ENCODE results near the gene BTD.

The BTD gene, protein sequence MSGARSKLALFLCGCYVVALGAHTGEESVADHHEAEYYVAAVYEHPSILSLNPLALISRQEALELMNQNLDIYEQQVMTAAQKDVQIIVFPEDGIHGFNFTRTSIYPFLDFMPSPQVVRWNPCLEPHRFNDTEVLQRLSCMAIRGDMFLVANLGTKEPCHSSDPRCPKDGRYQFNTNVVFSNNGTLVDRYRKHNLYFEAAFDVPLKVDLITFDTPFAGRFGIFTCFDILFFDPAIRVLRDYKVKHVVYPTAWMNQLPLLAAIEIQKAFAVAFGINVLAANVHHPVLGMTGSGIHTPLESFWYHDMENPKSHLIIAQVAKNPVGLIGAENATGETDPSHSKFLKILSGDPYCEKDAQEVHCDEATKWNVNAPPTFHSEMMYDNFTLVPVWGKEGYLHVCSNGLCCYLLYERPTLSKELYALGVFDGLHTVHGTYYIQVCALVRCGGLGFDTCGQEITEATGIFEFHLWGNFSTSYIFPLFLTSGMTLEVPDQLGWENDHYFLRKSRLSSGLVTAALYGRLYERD

GRCh38 chr3:15601399-15602145 lies at the start of gene BTD, which contains the start of gene HACL1:
Gene BTD (plus strand): TSS chr3:15601745. CDS start chr3:15635440, 33,695 bp downstream.
Gene HACL1 (minus strand): TSS chr3:15601569. CDS start chr3:15601463, 106 bp downstream.
- DNase-seq (ENCODE audit: low spot score) = peak; percentile 94

- no peak for DNase-seq (ENCODE audit: low spot score)
Measured at GRCh38 chr3:15551902-15552301, 49.6 kb upstream of the BTD start.

DNA sequence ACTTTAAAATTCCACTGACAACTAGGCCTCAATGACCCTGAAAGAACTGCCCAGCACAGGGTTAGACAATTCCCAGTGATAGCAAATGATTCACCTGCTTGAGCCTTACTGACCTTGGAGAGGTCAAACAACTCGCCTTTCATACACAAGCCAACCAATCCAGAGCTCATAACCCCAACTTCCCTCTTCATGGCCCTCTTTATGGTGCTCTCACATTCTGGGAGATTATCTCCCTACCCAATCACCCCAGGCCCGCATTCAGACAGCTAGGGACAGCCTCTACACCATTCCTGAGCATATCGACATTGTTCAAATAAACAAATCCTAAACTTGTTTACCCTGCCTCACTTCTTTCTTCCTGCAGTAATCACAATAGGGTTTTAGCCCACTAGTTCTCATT lies 47.8 kb upstream of the BTD start:
- DNase-seq (ENCODE audit: low spot score) = no peak

DNA sequence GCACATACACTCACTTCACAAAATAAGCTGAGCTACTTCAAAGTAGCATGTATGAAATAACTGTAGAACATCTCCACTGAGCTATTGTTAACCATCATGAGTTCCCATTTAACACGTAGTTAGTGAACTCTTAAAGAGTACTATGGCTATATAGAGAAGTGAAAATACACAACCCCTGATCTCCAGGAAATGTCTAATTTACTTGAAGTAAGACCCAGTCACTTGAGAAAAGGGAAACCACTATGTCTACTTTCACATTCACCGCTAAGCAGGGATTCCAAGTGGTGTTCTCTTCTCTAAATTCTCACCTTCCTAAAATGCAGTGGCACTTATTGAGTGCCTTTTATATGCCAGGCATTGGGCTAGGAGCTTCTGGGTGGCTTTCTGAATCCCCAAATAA lies 45.0 kb upstream of the BTD start:
- DNase-seq (ENCODE audit: low spot score) = no peak

GRCh38 chr3:15557511-15557946 lies 44.0 kb upstream of the BTD start:
- DNase-seq (ENCODE audit: low spot score) = peak; percentile 39

DNA sequence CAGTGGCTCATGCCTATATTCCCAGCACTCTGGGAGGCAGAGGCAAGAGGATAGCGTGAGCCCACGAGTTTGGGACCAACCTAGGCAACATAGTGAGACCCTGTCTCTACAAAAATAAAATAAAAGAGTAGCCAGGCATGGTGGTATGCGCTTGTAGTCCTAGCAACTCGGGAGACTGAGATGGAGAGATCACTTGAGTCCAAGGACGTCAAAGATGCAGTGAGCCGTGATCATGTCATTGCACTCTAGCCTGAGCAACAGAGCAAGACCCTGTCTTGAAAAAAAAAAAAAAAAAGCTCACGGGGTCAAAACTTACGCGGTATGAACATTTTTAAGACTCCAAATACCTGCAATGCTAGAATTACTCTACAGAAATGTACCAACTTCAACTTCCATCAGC lies 43.0 kb upstream of the BTD start:
- DNase-seq (ENCODE audit: low spot score) = no peak

- DNase-seq (ENCODE audit: low spot score) = no peak
Measured at GRCh38 chr3:15562560-15562959, 39.0 kb upstream of the BTD start.

DNA sequence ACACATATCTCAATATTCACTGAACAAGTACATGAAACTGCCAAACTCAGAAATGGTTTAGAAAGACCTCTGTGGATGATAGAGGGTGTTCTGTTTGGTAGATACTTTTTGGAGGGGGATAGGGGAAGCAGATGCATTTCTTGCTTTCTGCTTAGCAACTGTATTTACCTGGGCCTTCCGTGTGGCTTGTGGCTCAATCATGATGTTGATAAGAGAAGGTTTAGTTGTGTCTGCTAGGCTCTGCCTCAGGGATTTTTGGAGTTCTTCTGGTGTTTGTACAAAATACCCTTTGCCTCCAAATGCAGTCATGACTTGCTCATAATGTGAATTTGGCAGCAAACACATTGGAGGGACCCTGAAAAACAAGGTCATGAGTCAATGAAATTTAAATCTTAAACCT lies 38.4 kb upstream of the BTD start:
- no peak for DNase-seq (ENCODE audit: low spot score)

DNA sequence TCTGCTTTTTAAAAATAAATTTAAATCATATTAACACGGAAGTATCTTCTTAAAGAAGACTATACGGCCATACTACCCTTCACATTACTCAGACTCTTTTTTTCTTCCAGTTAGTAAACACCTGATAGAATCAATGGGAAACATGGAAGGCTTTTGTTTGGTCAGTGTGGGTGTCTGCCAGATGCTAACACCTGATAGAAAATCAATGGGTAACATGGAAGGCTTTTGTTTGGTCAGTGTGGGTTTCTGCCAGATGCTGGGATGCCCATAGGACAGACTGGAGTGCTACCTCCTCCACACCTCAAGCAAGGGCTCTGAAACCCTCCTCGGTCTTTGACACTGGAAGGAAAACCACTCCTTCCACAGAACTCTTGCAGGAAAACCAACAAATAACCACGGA lies 29.4 kb upstream of the BTD start:
- DNase-seq (ENCODE audit: low spot score) = no peak

DNA sequence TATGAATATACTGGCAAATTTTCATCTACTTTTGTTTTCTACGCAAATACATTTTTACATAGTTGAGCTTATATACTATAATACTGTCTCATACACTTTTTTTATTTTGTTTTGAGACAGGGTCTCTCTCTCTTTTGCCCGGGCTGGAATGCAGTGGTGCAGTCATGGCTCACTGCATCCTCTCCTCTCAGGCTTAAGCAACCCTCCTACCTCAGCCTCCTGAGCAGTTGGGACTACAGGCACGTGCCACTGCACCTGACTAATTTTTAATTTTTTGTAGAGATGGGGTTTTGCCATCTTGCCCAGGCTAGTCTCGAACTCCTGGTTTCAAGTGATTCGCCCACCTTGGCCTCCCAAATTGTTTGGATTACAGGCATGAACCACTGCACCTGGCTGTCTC lies 26.1 kb upstream of the BTD start:
- no peak for DNase-seq (ENCODE audit: low spot score)

- no peak for DNase-seq (ENCODE audit: low spot score)
Measured at GRCh38 chr3:15576475-15576874, 25.1 kb upstream of the BTD start.

DNA sequence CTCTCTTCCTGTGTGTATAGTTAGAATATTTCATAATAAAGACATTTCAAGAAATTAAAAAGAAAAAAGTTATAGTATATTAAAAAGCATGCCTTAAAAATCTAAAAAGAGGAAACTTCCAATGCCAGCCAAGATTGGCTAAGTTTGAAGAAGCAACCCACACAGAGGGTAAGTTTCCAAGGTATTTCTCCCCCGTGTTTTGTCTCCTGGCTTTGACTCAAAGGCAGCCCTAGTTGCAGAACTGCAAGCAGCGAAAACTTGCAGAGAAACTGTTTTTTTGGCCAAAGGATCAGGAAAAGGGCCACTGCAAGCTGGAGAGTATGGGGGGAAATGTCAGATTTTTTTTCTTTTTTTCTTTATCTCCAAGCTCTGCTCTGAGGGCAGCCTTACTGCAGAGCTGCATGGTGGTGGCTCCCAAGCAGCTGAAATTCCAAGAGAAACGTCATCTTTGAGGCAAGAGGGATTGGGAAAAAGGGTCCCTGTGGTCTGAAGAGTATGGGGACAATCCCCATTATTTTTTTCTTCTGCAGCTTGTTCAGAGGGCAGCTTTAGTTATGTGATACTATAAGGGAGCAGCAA lies 23.2 kb upstream of the BTD start:
- DNase-seq (ENCODE audit: low spot score) = no peak

- no peak for DNase-seq (ENCODE audit: low spot score)
Measured at GRCh38 chr3:15579051-15579450, 22.5 kb upstream of the BTD start.

GRCh38 chr3:15581471-15582394 lies 19.8 kb upstream of the BTD start:
- no peak for DNase-seq (ENCODE audit: low spot score)

- no peak for DNase-seq (ENCODE audit: low spot score)
Measured at GRCh38 chr3:15585111-15585845, 16.3 kb upstream of the BTD start.

DNA sequence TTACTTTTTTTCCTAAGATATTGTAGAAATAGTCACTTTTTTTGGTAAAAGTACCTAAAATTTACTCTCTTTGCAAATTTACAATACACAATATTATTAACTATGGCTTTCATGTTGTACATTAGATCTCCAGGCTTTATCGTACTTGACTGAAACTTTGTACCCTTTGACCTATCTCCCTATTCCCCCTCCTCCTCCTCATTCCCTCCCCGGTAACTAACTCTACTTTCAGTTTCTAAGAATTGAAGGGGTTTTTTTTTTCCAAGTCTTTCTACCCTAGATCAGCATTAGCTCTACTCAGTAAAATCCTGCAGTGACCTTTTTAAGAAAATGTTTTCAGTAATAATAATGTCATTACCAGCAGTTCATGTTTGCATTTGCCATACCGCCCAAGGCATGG lies 10.3 kb upstream of the BTD start:
- no peak for DNase-seq (ENCODE audit: low spot score)

DNA sequence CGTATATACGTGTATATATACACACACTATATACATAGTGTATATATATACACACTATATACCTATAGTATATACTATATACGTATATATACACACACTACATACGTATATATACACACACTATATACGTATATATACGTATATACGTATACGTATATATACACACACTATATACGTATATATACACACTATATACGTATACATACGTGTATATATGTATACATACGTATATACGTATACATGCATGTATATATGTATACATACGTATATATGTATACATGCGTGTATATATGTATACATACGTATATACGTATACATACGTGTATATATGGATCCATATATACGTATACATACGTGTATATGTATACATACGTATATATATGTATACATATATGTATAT lies 9.6 kb upstream of the BTD start:
- DNase-seq (ENCODE audit: low spot score) = no peak

- DNase-seq (ENCODE audit: low spot score) = no peak
Measured at GRCh38 chr3:15592968-15593367, 8.6 kb upstream of the BTD start.

GRCh38 chr3:15595955-15596354 lies 5.6 kb upstream of the BTD start:
- no peak for DNase-seq (ENCODE audit: low spot score)

DNA sequence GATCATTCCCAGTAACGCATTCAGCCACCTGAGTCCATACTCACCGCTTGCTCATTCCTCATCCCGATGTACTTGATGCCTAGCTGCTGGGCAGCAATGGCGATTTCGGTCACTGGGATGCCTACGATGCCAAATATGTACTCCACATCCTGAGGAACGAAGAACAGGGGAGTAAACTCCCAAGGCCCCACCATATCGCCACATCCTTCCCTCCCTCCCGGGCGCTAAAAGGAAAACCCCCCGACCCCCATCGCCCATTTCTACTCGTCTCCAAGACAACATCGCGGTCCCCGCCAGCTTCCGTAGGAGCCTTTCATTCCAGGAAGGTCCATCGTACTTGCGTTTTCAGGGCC lies 523 bp upstream of the BTD start:
- no peak for DNase-seq (ENCODE audit: low spot score)

GRCh38 chr3:15602146-15602536 lies 596 bp downstream of the BTD start:
- DNase-seq (ENCODE audit: low spot score) = no peak
